HG03442 (cell line): ENCODE data around the gene C6orf52.

ENCODE experiments used
- ATAC-seq: cut with Tn5 transposase; IDR thresholded peaks from one replicate; pipeline ENCODE4 v1.9.1; 2021; ENCODE audit warnings: mild to moderate bottlenecking, moderate library complexity; ENCODE audit not compliant: unreplicated experiment

C6orf52 gene

GRCh38 chr6:10658910-10659698 lies 35.3 kb downstream of the C6orf52 start:
- no peak for ATAC-seq

DNA sequence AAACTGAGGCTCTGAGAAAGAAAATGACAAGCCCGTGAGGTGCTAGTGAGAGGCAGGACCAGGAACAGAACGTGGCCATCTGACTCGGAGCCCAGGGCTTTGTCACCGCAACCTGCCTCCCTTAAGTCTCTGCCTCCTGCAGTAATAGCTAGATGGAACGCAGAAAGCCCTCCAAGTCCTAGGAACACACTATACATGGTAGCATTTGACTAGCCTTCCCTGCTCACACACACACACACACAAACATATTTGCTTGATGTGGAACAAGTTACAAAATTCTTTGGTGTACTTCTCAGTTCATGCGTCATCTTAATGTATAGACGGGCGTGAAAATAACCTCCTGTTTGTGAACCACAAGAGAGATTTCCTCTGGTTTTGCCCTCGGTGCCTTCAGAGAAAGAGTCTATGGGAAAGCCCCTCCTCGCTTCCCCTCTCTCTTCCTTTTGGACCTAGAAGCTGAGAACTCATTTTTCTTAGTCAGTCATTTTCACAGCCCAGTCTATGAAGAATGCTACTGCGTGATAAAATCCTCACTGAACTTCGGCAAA lies 38.8 kb downstream of the C6orf52 start:
- no peak for ATAC-seq

DNA sequence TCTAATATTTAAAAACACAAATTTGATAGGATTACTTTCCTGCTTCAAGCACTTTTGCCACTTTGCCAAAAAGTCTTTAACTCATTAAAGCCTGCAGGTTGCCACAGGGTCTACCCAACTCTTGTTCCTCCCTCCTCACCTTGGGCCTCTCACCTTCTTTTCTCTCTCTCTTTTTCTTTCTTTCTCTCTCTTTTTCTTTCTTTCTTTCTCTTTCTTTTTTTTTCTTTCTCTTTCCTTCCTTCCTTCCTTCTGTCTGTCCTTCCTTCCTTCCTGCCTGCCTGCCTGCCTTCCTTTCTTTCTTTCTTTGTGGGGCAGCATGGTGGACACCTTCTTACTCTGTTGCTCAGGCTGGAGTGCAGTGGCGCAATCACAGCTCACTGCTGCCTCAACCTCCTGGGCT lies 50.2 kb downstream of the C6orf52 start:
- ATAC-seq = no peak

- ATAC-seq = peak; percentile 80
Measured at GRCh38 chr6:10643201-10643651, 51.2 kb downstream of the C6orf52 start.

DNA sequence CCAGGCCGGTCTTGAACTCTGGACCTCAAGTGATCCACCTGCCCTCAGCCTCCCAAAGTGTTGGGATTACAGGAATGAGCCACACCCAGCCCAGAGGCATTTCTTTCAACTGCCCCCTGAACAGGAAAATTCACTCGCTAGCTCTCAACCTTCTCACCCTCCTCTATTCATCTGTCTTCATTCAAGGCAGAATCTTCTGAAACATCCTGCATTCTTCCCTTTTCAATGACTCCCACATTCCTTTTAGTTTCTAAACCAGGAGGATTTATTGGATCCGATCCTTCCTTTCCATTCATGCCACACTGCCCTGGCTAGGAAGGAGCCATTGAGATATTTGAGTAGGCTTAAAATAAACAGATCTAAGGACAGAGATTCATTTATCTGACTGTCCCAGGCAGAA lies 52.9 kb downstream of the C6orf52 start:
- no peak for ATAC-seq

- ATAC-seq = no peak
Measured at GRCh38 chr6:10640412-10640811, 54.0 kb downstream of the C6orf52 start.

DNA sequence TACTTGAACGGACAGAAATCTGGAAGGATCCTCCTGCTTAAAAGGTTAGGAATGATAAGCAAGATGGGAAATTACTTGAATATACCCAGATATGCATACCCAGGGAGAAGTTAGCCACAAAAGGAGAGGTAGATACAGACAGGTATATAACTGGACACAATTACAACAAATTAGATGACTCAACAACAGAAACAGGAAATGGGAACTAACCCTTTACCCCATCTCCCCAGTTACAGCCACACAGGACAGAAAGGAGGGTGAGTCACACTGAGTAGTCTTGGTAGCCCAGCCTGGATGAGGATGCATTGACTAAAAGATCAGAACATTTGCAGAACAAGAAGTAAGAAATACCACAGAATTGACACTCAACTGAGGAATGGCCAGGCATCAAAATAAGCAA lies 61.2 kb downstream of the C6orf52 start:
- ATAC-seq = peak; percentile 99

- ATAC-seq = no peak
Measured at GRCh38 chr6:10630178-10630577, 64.2 kb downstream of the C6orf52 start.

DNA sequence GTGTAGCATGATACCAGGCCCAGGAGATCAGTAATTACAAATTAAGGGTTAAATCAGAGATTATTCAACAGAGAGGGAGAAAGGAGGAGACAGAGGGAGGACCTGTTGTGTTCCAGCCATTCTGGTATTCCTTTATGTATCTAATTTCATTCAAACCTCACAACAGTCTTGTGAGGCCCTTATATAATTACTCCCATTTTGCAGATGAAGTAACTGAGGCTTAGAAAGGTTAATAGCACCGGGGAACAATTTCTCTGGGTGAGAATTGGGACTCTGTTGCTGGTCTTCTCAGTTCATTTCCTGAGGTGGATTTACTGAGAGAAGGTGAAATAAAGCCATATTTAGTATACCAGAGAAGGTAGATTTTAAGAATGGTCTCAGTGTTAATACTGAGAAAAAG lies 66.6 kb downstream of the C6orf52 start:
- ATAC-seq = no peak

DNA sequence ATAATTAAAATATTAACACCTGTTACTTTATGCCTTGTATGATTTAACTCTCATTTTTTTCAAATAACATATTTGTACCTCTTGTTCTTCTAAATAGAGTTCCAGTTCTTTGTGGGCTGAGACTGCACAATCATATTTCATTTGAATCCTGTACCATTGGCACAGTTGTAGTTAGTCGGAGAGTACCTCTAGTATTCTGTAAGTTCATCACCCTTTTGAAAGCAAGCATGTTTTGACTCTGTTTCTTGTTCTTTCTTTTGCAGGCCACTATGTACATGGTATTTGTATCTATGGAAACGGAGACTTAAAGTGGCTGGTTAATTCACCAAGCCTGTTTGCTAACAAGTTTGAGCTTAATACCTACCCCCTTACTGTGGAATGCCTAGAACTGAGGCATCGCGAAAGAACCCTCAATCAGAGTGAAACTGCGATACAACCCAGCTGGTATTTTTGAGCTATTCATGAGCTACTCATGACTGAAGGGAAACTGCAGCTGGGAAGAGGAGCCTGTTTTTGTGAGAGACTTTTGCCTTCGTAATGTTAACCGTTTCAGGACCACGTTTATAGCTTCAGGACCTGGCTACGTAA lies 68.2 kb downstream of the C6orf52 start:
- no peak for ATAC-seq

DNA sequence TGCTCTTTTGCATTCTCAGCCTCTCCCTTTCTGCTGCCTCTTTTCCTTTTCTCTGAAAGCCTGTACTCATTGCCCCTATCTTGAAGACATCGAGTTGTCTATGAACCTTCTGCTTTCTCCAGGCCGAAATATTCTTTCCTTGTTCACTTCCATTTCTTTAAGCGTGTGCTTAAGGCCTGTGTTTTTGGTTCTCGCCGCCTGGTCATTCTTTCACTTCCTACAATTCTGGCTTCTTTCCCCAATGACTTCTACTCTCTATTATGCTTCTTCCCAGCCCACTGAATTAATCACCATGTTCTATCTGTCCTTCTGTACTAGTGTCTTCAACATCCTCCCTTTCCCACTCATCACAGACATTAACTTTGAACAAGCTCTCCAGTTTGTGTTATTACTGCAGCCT lies 69.6 kb downstream of the C6orf52 start:
- no peak for ATAC-seq

GRCh38 chr6:10621847-10622246 lies 72.6 kb downstream of the C6orf52 start:
- no peak for ATAC-seq
